A673 (cell line): Measurements from ENCODE around the gene SATB2. TPM values are rescaled to one million over a fixed set of nuclear protein-coding genes. Genes with fewer than 3 reads are reported as not detected.

ENCODE experiments used
- BruUV-seq: library from RNA; stranded (reverse); fragments of 400-500 nt; replicated peaks from 2 replicates; lab custom pipeline; 2021; lab: Mats Ljungman, UMichigan
- CTCF ChIA-PET: fragments of 300-600 bp; sonication (Branson Sonifier 250); formaldehyde crosslinking; loops from one replicate; lab custom pipeline; 2022; ENCODE audit warnings: antibody characterized with exemption; lab: Charles Lee
- POLR2A ChIA-PET: fragments of 300-600 bp; sonication (Branson Sonifier 250); formaldehyde crosslinking; loops from one replicate; lab custom pipeline; 2022; ENCODE audit warnings: antibody characterized with exemption; ENCODE audit not compliant: low non-redundant PET; lab: Charles Lee
- DNase-seq: peaks from one replicate; pipeline ENCODE4 v3.0.0-alpha.2; 2015; ENCODE audit warnings: low spot score
- H3K27ac ChIP-seq: fragments of 200-600 bp; sonication (generic); 2 replicates; pipeline ENCODE4 v1.5.1; 2016; ENCODE audit warnings: mixed run types, low read depth, mild to moderate bottlenecking, mixed read lengths, antibody characterized with exemption, low read length; ENCODE audit not compliant: poor library complexity, severe bottlenecking
- H3K27me3 ChIP-seq: fragments of 200-600 bp; sonication (generic); replicated peaks from 2 replicates; pipeline ENCODE4 v1.6.1; 2017; ENCODE audit warnings: mixed run types, low read depth, mild to moderate bottlenecking, mixed read lengths, antibody characterized with exemption, low read length; ENCODE audit not compliant: insufficient read depth, poor library complexity
- H3K36me3 ChIP-seq: fragments of 200-600 bp; sonication (generic); 2 replicates; pipeline ENCODE4 v1.6.1; 2016; ENCODE audit warnings: mixed run types, mild to moderate bottlenecking, mixed read lengths, antibody characterized with exemption, low read length; ENCODE audit not compliant: insufficient read depth, poor library complexity, severe bottlenecking
- H3K4me1 ChIP-seq: fragments of 200-600 bp; sonication (generic); 2 replicates; pipeline ENCODE4 v1.6.1; 2017; ENCODE audit warnings: mixed run types, mild to moderate bottlenecking, mixed read lengths, antibody characterized with exemption, low read length; ENCODE audit not compliant: insufficient read depth, poor library complexity, severe bottlenecking
- H3K4me3 ChIP-seq: fragments of 200-600 bp; sonication (generic); 2 replicates; pipeline ENCODE4 v1.5.1; 2016; ENCODE audit warnings: low read depth, mixed run types, mild to moderate bottlenecking, mixed read lengths, low read length; ENCODE audit not compliant: poor library complexity, severe bottlenecking
- H3K9me3 ChIP-seq: fragments of 200-600 bp; sonication (generic); 2 replicates; pipeline ENCODE4 v1.6.1; 2016; ENCODE audit warnings: mixed run types, low read depth, mild to moderate bottlenecking, mixed read lengths, antibody characterized with exemption, low read length; ENCODE audit not compliant: poor library complexity, severe bottlenecking
- EZH2 ChIP-seq: fragments of 200-600 bp; sonication (generic); IDR thresholded peaks from 2 replicates; pipeline ENCODE4 v1.6.1; 2017; ENCODE audit warnings: borderline replicate concordance, low read depth, mild to moderate bottlenecking, mixed read lengths, antibody characterized with exemption, low read length; ENCODE audit not compliant: poor library complexity, severe bottlenecking
- intact Hi-C: fragments of 100-400 bp; cut with micrococcal nuclease; formaldehyde crosslinking; loops from one replicate; pipeline ENCODE4 v1.10.0; 2022; ENCODE audit not compliant: unreplicated experiment
- total RNA-seq: library from RNA; stranded (reverse); gene quantifications from 2 replicates; pipeline ENCODE4 v1.2.3, GENCODE V29; 2021
- TF ChIP-seq, protein P1 (sequence below): fragments of 300-800, 200-600 bp; sonication (generic); conservative IDR thresholded peaks from 2 replicates; pipeline ENCODE4 v1.5.1; 2017; ENCODE audit warnings: low read depth, mild to moderate bottlenecking, antibody characterized with exemption, low read length, moderate library complexity, mixed read lengths

Gene SATB2
- total RNA-seq, 1 experiment from 2014 or later = 23.2 TPM

GRCh38 chr2:199461711-199462346, 4.1 kb upstream of the SATB2 start:
- TF ChIP-seq, protein P1, sequence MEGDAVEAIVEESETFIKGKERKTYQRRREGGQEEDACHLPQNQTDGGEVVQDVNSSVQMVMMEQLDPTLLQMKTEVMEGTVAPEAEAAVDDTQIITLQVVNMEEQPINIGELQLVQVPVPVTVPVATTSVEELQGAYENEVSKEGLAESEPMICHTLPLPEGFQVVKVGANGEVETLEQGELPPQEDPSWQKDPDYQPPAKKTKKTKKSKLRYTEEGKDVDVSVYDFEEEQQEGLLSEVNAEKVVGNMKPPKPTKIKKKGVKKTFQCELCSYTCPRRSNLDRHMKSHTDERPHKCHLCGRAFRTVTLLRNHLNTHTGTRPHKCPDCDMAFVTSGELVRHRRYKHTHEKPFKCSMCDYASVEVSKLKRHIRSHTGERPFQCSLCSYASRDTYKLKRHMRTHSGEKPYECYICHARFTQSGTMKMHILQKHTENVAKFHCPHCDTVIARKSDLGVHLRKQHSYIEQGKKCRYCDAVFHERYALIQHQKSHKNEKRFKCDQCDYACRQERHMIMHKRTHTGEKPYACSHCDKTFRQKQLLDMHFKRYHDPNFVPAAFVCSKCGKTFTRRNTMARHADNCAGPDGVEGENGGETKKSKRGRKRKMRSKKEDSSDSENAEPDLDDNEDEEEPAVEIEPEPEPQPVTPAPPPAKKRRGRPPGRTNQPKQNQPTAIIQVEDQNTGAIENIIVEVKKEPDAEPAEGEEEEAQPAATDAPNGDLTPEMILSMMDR = no peak
- no peak for TF ChIP-seq EZH2
- DNase-seq = no peak
- Histone ChIP-seq H3K27ac (no peak overlapping the region), H3K4me3 (no peak overlapping the region), H3K4me1 (peaks cover 7% of the 10 kb centered on the region), H3K36me3 (no peaks in the 10 kb centered on the region), H3K9me3 (no peaks in the 10 kb centered on the region), H3K27me3 (peaks cover 29% of the 10 kb centered on the region)
- ChIA-PET CTCF (interaction anchor here (0.6 kb wide), 1 partner anchor 27 kb away, joined by 3 read pairs; no protein-coding TSS in a partner anchor), POLR2A (no interaction called here)
- no TSS peak for BruUV-seq
- intact Hi-C loops = loop anchor here (2.0 kb wide), 1 partner anchor 201 kb away; no protein-coding TSS in a partner anchor

DNA sequence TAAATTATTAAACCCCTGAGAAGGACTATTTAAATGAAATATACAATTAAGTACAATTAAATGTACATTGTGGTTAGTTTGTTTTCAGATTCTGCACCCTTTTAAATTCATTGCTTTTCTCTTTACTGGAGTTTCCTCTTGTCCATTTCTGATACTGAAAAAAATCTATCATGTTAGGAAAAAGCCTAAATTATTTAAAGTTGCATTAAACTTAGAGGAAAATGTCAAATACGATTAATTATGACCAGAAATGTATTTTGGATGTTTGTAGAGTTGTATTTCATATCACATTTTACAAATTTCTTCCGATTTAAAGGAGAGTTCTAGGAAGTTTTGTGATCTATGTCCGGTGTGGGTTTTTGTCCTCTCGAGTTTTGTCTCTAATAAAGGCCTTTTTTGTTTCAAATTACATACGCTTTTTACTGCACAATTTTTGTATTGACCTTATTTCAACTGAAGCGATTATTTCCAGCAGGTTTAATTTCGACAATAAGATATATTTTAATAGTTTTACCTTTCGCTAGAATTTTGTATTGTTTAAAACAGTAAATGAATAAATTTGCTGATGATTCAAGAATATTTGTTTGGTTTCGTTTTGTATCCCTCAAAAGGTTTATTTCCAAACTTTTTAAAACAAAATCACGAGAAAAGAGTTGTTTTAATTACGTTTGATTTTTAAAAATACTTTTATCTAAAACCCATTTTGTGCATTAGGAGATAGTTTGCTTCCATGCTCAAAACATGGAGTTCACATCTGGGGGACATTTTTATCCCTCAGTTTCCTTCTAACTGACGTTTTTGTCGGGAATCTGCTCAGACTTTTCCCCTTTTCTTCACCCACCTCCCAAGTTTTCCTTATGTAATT, 3.3 kb upstream of the SATB2 start:
- peaks cover 25% of the 10 kb centered on the region for H3K27me3 ChIP-seq
- TF ChIP-seq, protein P1 = no peak
- TF ChIP-seq EZH2 = no peak
- no peaks in the 10 kb centered on the region for H3K9me3 ChIP-seq
- H3K27ac ChIP-seq = peak overlapping the region; percentile 95
- H3K36me3 ChIP-seq = no peaks in the 10 kb centered on the region
- intact Hi-C loops = no loop called here
- BruUV-seq = no TSS peak
- H3K4me3 ChIP-seq = peak overlapping the region; percentile 91
- CTCF ChIA-PET = no interaction called here
- POLR2A ChIA-PET = no interaction called here
- DNase-seq = no peak
- peaks cover 9% of the 10 kb centered on the region for H3K4me1 ChIP-seq

- peaks cover 16% of the 10 kb centered on the region for H3K27me3 ChIP-seq
- peak overlapping the region; percentile 91 for H3K4me3 ChIP-seq
- DNase-seq = peak; percentile 35
- no peaks in the 10 kb centered on the region for H3K36me3 ChIP-seq
- peak overlapping the region; percentile 95 for H3K27ac ChIP-seq
- CTCF ChIA-PET = interaction anchor here (0.7 kb wide), 1 partner anchor 10 kb away, joined by 4 read pairs; no protein-coding TSS in a partner anchor
- no peaks in the 10 kb centered on the region for H3K9me3 ChIP-seq
- H3K4me1 ChIP-seq = peaks cover 15% of the 10 kb centered on the region
- intact Hi-C loops = no loop called here
- POLR2A ChIA-PET = no interaction called here
- TF ChIP-seq EZH2 = no peak
- TF ChIP-seq, protein P1 = no peak
- BruUV-seq = TSS peak; percentile 76
These were observed 2.4 kb upstream of the SATB2 start for GRCh38 chr2:199460101-199460671.
